Osteoblast (primary cell): ENCODE measurements around the gene SYNGR3. TPM values are rescaled to one million over a fixed set of nuclear protein-coding genes. Genes with fewer than 3 reads are reported as not detected.

Experiments
- DNase-seq: peaks from one replicate; pipeline ENCODE4 v3.0.0; 2011; ENCODE audit warnings: low spot score, mixed read lengths; ENCODE audit not compliant: insufficient read length; ENCODE audit errors: missing footprints
- H2AFZ ChIP-seq: 2 replicates; pipeline ENCODE4 v1.6.0; 2011; ENCODE audit warnings: mild to moderate bottlenecking, low read length
- H3K27ac ChIP-seq: 2 replicates; pipeline ENCODE4 v1.5.1; 2011; ENCODE audit warnings: mild to moderate bottlenecking, low read depth, low read length, moderate library complexity
- H3K27me3 ChIP-seq: 2 replicates; pipeline ENCODE4 v1.6.0; 2012; ENCODE audit warnings: mild to moderate bottlenecking, control low read depth, inconsistent platforms, low read length, moderate library complexity; ENCODE audit not compliant: insufficient read depth
- H3K36me3 ChIP-seq: 2 replicates; pipeline ENCODE4 v1.5.1; 2011; ENCODE audit warnings: mild to moderate bottlenecking, low read length, control low read depth, moderate library complexity; ENCODE audit not compliant: insufficient read depth
- H3K4me1 ChIP-seq: 2 replicates; pipeline ENCODE4 v1.5.1; 2011; ENCODE audit warnings: mild to moderate bottlenecking, low read length, control low read depth, moderate library complexity; ENCODE audit not compliant: insufficient read depth
- H3K4me2 ChIP-seq: 2 replicates; pipeline ENCODE4 v1.6.0; 2011; ENCODE audit warnings: mild to moderate bottlenecking, low read length; ENCODE audit not compliant: insufficient read depth
- H3K4me3 ChIP-seq: fragments of 200-600 bp; sonication (generic); 3 replicates; pipeline ENCODE4 v1.5.1; 2012; ENCODE audit warnings: mild to moderate bottlenecking, low read length, inconsistent platforms; ENCODE audit not compliant: insufficient read depth
- H3K79me2 ChIP-seq: 2 replicates; pipeline ENCODE4 v1.6.0; 2012; ENCODE audit warnings: mild to moderate bottlenecking, low read length, control low read depth, inconsistent platforms; ENCODE audit not compliant: insufficient read depth
- H3K9me3 ChIP-seq: 2 replicates; pipeline ENCODE4 v1.5.1; 2011; ENCODE audit warnings: low read depth, low read length, control low read depth
- H4K20me1 ChIP-seq: 2 replicates; pipeline ENCODE4 v1.6.0; 2012; ENCODE audit warnings: mild to moderate bottlenecking, low read length, control low read depth; ENCODE audit not compliant: insufficient read depth
- total RNA-seq: library from RNA; depleted of rRNA; stranded (reverse); fragments of >200 nt; gene quantifications from 2 replicates; pipeline ENCODE4 v1.2.3, GENCODE V29; 2012
- TF ChIP-seq, protein P1 (sequence below): IDR thresholded peaks from 2 replicates; pipeline ENCODE4 v1.5.1; 2011; ENCODE audit warnings: mild to moderate bottlenecking, low read depth, low read length, moderate library complexity; ENCODE audit errors: extremely low read depth

SYNGR3 gene
- total RNA-seq, 1 donor = under 0.01 TPM

DNA sequence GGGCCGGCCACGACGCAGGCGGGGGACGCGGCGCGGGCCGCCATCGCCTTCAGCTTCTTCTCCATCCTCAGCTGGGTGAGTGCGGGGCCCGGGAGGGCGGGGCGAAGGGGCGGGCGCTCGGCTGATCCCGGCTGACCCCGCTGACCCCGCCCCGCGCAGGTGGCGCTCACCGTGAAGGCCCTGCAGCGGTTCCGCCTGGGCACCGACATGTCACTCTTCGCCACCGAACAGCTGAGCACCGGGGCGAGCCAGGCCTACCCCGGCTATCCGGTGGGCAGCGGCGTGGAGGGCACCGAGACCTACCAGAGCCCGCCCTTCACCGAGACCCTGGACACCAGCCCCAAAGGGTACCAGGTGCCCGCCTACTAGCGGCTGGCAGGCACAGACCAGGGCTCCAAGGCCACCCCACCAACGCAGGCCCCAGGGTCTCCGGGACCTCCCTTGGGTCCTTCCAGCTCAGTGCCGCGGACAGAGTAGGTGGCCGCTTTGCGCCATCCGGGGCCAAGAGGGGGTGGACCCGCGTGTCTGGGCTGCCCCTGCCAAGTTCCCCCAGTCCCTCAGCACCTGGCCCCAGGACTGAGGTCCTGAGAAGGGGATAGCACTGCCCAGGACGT is 3.0 kb downstream of the SYNGR3 start:
- no peaks in the 10 kb centered on the region for H3K9me3 ChIP-seq
- H3K79me2 ChIP-seq = no peaks in the 10 kb centered on the region
- DNase-seq = no peak
- H4K20me1 ChIP-seq = no peaks in the 10 kb centered on the region
- peak overlapping the region; percentile 51 for H2AFZ ChIP-seq
- no peak overlapping the region for H3K27ac ChIP-seq
- peaks cover 9% of the 10 kb centered on the region for H3K36me3 ChIP-seq
- TF ChIP-seq, protein P1, sequence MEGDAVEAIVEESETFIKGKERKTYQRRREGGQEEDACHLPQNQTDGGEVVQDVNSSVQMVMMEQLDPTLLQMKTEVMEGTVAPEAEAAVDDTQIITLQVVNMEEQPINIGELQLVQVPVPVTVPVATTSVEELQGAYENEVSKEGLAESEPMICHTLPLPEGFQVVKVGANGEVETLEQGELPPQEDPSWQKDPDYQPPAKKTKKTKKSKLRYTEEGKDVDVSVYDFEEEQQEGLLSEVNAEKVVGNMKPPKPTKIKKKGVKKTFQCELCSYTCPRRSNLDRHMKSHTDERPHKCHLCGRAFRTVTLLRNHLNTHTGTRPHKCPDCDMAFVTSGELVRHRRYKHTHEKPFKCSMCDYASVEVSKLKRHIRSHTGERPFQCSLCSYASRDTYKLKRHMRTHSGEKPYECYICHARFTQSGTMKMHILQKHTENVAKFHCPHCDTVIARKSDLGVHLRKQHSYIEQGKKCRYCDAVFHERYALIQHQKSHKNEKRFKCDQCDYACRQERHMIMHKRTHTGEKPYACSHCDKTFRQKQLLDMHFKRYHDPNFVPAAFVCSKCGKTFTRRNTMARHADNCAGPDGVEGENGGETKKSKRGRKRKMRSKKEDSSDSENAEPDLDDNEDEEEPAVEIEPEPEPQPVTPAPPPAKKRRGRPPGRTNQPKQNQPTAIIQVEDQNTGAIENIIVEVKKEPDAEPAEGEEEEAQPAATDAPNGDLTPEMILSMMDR = no peak
- H3K4me3 ChIP-seq = no peak overlapping the region
- peaks cover 29% of the 10 kb centered on the region for H3K27me3 ChIP-seq
- peak overlapping the region; percentile 28 for H3K4me2 ChIP-seq
- no peaks in the 10 kb centered on the region for H3K4me1 ChIP-seq

DNA sequence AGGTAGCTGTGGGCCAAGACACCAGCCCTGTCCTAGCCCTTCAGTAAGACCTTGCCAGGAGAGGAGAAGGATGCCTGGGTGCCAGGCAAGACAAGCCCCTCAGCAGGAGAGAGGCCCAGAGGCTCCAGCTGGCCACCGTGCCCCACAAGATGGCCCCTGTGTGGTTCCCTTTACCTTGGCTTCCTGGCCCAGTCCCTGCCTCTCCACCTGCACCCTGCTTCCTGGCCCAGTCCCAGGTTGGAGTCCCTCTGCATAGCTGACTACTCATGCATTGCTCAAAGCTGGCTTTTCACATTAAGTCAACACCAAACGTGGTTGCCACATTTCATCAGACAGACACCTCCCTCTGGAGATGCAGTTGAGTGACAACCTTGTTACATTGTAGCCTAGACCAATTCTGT is 4.0 kb downstream of the SYNGR3 start:
- Histone ChIP-seq H3K27ac (no peak overlapping the region), H3K4me1 (no peaks in the 10 kb centered on the region), H3K4me3 (no peak overlapping the region), H3K36me3 (peaks cover 11% of the 10 kb centered on the region), H4K20me1 (no peaks in the 10 kb centered on the region), H3K79me2 (no peaks in the 10 kb centered on the region), H3K27me3 (peaks cover 26% of the 10 kb centered on the region), H3K4me2 (no peak overlapping the region), H2AFZ (no peak overlapping the region), H3K9me3 (no peaks in the 10 kb centered on the region)
- TF ChIP-seq, protein P1 = no peak
- no peak for DNase-seq

DNA sequence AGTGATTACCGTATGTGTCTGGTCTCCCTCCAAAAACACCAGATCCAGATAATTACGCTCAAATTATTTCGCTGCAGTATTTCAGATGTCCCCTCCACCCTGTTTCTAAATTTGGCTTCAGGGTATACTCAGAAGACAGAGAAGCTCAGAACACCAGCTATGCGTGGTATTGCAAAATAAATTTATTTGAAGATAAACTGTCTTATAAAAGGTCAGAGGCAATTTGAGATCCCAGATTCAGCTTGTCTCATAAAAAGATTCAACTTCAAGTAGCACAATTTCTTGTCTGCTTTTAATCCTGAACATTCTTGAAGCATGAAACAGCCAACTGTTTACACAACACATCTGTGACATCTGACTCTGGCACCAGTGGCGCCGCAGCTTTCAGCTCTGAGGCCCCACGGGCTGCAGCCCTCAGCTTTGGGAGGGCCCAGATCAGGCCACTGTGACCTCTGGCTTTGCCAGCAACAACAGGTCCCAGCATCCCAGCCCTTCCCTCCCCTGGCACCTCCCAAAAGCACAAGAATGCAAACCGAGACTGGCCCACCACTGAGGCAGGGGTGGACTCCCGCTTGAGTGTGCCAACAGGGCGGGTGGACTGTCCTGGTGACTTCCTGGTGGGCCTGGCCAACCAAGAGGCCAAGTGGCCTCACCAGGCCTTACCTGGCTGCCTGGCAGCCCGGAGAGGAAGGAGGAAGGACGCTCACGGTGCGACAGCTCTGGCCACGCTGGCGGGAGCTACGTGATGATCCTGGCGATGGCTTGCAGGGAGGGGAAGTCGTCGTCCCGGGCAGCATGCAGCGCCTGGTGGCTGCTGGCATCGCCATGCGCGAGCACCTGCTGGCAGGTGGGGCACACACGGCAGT is 8.0 kb downstream of the SYNGR3 start:
- Histone ChIP-seq H3K4me3 (no peak overlapping the region), H3K27ac (no peak overlapping the region), H3K4me1 (no peaks in the 10 kb centered on the region), H2AFZ (no peak overlapping the region), H4K20me1 (peaks cover 9% of the 10 kb centered on the region), H3K9me3 (no peaks in the 10 kb centered on the region), H3K79me2 (peaks cover 17% of the 10 kb centered on the region), H3K4me2 (no peak overlapping the region), H3K36me3 (peaks cover 44% of the 10 kb centered on the region), H3K27me3 (no peaks in the 10 kb centered on the region)
- DNase-seq = no peak
- TF ChIP-seq, protein P1 = no peak

DNA sequence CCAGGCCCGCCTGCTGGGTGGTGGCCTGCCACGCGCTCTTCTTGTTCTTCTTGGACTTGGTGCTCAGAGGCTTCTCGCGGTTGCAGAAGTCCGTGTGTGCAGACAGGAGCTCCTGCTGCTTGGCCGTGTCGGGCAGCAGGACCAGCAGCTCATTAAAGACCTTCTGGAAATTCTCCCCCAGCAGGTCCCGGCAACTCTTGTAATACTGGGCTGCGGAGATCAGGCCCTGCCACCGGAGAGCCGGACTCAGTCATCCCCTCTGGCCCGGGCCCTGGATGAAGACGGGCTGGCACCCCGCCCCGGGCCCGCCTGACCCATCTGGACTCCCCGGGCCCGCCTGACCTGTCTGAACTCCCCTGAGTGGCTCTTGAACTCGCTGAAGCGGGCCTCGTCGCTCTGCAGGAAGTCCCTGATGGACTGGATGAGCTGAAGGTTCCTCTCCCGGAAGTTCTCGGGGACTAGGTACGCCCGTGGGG is 8.6 kb downstream of the SYNGR3 start:
- Histone ChIP-seq H3K4me3 (no peak overlapping the region), H4K20me1 (peaks cover 16% of the 10 kb centered on the region), H3K4me1 (no peaks in the 10 kb centered on the region), H3K27ac (no peak overlapping the region), H3K4me2 (no peak overlapping the region), H3K9me3 (no peaks in the 10 kb centered on the region), H3K27me3 (no peaks in the 10 kb centered on the region), H3K79me2 (peaks cover 24% of the 10 kb centered on the region), H3K36me3 (peaks cover 50% of the 10 kb centered on the region), H2AFZ (no peak overlapping the region)
- TF ChIP-seq, protein P1 = no peak
- no peak for DNase-seq
